ENCODE measurements around the gene WDR1. TPM values are rescaled to one million over a fixed set of nuclear protein-coding genes. Genes with fewer than 3 reads are reported as not detected.

The WDR1 gene
- total RNA-seq, 2 donors from 2014 or later: 222 to 345 TPM

DNA sequence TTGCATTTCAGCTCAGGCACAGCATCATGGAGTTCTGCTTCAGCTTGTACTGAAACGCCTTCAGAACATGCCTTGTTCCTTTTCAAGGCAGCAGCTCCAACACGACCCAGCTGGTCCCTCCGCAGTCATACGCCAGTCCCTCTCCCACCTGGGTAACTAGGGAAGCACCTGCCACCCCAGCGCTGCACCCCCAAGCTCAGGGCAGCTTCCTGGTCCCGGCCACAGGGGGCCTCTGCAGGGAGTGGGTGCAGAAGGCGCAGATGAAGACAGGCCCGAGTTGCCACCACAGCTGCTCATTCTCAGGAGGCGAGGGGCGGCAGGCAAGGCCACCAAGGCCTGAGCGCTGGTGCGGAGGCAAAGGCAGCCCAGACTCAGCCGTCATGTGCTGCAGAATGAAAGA is 21.8 kb downstream of the WDR1 start:
- peaks cover 99% of the 10 kb centered on the region for H3K36me3 ChIP-seq (ENCODE audit: control insufficient read depth, insufficient read depth, low read length)
- H3K9me3 Mint-ChIP-seq: no peaks in the 10 kb centered on the region
- no peaks in the 10 kb centered on the region for H3K27me3 Mint-ChIP-seq (ENCODE audit: insufficient read depth)
- no peak overlapping the region for H3K4me3 ChIP-seq (ENCODE audit: low read length)
- 93 to 100% methylated on average over 4 to 13 of the region's 13 CpGs for WGBS, 2 experiments (ENCODE audit: insufficient coverage in 1 of 2, insufficient read length in 1 of 2)
- no peak overlapping the region for H3K9ac ChIP-seq (ENCODE audit: extremely low read depth, low read length, poor library complexity, severe bottlenecking)
- H3K27me3 ChIP-seq (ENCODE audit: control insufficient read depth, insufficient read depth, low read length, poor library complexity, severe bottlenecking): no peaks in the 10 kb centered on the region
- DNase-seq: no peak
- no peaks in the 10 kb centered on the region for H3K9me3 ChIP-seq (ENCODE audit: control insufficient read depth, low read length)
- no peak for TF ChIP-seq CTCF (conservative IDR thresholded peaks at IDR 0.05)
- H3K36me3 Mint-ChIP-seq (ENCODE audit: low read depth): peaks cover 84% of the 10 kb centered on the region
- H3K4me3 Mint-ChIP-seq: no peak overlapping the region
- no peak overlapping the region for H3K27ac ChIP-seq (ENCODE audit: low read depth, low read length)
- H3K4me1 ChIP-seq (ENCODE audit: control insufficient read depth, insufficient read depth, low read length): no peaks in the 10 kb centered on the region
- no peak overlapping the region for H3K27ac Mint-ChIP-seq
- H3K4me1 Mint-ChIP-seq: peaks cover 12% of the 10 kb centered on the region

- no peaks in the 10 kb centered on the region for H3K27me3 ChIP-seq (ENCODE audit: control insufficient read depth, insufficient read depth, low read length, poor library complexity, severe bottlenecking)
- H3K36me3 Mint-ChIP-seq (ENCODE audit: low read depth): peaks cover 86% of the 10 kb centered on the region
- no peaks in the 10 kb centered on the region for H3K27me3 Mint-ChIP-seq (ENCODE audit: insufficient read depth)
- H3K9ac ChIP-seq (ENCODE audit: extremely low read depth, low read length, poor library complexity, severe bottlenecking): no peak overlapping the region
- no peak for TF ChIP-seq CTCF (conservative IDR thresholded peaks at IDR 0.05)
- DNase-seq: no peak
- H3K9me3 Mint-ChIP-seq: no peaks in the 10 kb centered on the region
- no peaks in the 10 kb centered on the region for H3K9me3 ChIP-seq (ENCODE audit: control insufficient read depth, low read length)
- H3K4me3 ChIP-seq (ENCODE audit: low read length): no peak overlapping the region
- peak overlapping the region; percentile 84 for H3K27ac Mint-ChIP-seq
- WGBS, 2 experiments (ENCODE audit: insufficient coverage in 1 of 2, insufficient read length in 1 of 2): 92 to 96% methylated on average over 9 to 12 of the region's 12 CpGs
- no peaks in the 10 kb centered on the region for H3K4me1 ChIP-seq (ENCODE audit: control insufficient read depth, insufficient read depth, low read length)
- peaks cover 100% of the 10 kb centered on the region for H3K36me3 ChIP-seq (ENCODE audit: control insufficient read depth, insufficient read depth, low read length)
- peaks cover 12% of the 10 kb centered on the region for H3K4me1 Mint-ChIP-seq
- no peak overlapping the region for H3K27ac ChIP-seq (ENCODE audit: low read depth, low read length)
- no peak overlapping the region for H3K4me3 Mint-ChIP-seq
Observed at GRCh38 chr4:10093801-10094552, 22.6 kb downstream of the WDR1 start.

- no peaks in the 10 kb centered on the region for H3K4me1 ChIP-seq (ENCODE audit: control insufficient read depth, insufficient read depth, low read length)
- Mint-ChIP-seq H3K4me1 (peaks cover 12% of the 10 kb centered on the region), H3K36me3 (ENCODE audit: low read depth) (peaks cover 87% of the 10 kb centered on the region), H3K27ac (peak overlapping the region; percentile 87), H3K9me3 (no peaks in the 10 kb centered on the region), H3K4me3 (no peak overlapping the region), H3K27me3 (ENCODE audit: insufficient read depth) (no peaks in the 10 kb centered on the region)
- H3K27me3 ChIP-seq (ENCODE audit: control insufficient read depth, insufficient read depth, low read length, poor library complexity, severe bottlenecking): no peaks in the 10 kb centered on the region
- H3K36me3 ChIP-seq (ENCODE audit: control insufficient read depth, insufficient read depth, low read length): peaks cover 100% of the 10 kb centered on the region
- H3K4me3 ChIP-seq (ENCODE audit: low read length): no peak overlapping the region
- WGBS, 2 experiments (ENCODE audit: insufficient coverage in 1 of 2, insufficient read length in 1 of 2): 96 to 97% methylated on average over 6 to 11 of the region's 11 CpGs
- H3K9me3 ChIP-seq (ENCODE audit: control insufficient read depth, low read length): no peaks in the 10 kb centered on the region
- H3K27ac ChIP-seq (ENCODE audit: low read depth, low read length): no peak overlapping the region
- H3K9ac ChIP-seq (ENCODE audit: extremely low read depth, low read length, poor library complexity, severe bottlenecking): no peak overlapping the region
- TF ChIP-seq CTCF (conservative IDR thresholded peaks at IDR 0.05): no peak
- no peak for DNase-seq
Observed at GRCh38 chr4:10093271-10093621, 23.4 kb downstream of the WDR1 start.
